NCI-H446 (cell line): Measurements from ENCODE around the gene SLC44A1.
A peak's percentile ranks its signal among the peaks of the same experiment; 100 is the strongest.

Source experiments
- DNase-seq, 2 experiments: peaks; one replicate each; lab custom pipeline; 2025; lab: John Stamatoyannopoulos, UW

Gene SLC44A1

DNA sequence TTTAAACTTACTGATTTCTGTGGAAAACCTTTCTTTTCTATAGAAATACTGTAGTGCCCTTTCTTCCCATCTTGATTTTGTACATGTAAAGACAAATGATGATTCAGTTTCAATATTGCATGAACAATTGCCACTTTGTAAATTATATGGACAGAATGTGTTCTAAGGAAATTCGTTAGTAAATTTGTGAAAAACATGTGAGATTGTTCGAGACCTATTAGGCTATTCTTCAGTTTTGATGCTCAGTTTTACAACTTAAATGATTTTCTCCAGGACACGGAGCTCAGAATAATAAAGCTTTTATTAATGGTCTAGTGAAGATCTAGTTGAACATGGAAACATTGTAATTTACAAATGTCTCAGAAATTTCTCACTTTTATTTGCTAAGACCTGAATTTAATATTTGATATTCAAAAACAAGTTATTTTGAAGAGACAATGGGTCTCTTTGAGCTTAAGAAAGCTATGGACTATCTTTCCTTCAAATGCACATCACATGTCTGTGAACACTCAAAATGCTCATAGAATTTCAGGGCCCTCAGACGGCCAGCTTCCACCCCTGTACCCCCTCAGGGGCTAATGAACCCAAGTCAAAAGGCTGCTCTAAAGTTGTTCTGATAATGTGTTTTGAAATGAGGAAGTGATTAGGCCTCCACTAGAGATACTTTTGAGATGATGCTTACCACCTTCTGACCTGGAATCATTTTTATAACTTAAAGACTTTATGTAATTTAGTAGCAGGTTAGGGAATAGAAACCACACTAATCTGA, 149.3 kb downstream of the SLC44A1 start:
- no peak for DNase-seq

DNA sequence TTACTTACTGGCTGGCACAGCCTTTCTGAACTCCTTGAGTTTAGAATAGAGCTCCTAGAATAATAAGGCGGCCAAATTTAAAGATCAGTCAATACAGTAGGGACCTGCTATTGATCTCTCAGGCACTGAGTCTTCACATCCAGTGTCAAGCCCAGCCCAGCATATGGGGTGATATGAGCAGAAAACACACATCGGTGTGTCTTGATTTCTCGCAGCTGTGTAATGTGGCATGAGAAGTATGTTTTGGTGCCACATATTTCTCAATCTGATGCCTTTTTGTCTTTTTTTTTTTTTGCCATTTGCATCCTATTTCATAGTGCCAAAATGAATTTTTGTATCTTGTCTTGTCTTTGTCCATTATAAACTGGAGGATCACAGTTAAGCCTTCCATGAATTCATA, 152.0 kb downstream of the SLC44A1 start:
- DNase-seq, result no peak

DNA sequence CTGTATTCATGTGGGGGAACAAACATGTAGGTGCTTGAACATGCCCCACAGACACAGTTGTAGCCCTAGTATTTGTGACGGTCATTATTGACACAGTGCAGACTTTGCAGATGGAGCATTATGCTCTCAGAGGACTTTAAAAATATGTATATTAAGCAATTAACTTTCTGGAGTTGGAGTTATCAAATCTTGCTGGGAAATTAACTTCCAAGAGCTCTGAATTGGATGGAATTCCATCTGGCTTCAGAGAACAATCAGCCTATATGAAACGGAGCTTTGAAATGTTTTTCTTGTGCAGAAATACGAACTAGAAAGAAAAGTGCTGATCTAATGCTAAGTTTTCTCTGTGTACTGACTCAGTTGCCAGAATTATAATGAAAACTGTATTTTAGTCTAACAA, 152.4 kb downstream of the SLC44A1 start:
- DNase-seq, result no peak

DNA sequence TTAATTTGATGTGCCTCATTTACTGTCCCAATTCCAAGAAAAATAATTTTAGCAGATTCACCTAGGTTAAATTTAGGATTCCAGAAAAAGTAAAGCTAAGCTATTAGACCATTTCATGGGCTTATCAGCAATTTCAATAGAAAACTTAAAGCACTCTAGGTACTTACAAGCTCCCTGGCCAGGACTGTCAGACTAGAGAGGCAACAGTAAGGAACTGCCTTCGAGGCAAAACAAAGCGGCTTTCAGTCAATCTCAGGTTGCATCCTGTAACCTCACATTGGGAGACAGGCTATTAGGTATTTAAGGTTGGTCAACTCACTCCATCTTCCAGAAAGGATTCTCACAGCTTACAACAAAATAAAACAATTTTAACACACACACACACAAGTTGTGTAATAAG, 154.7 kb downstream of the SLC44A1 start:
- DNase-seq, result no peak

DNA sequence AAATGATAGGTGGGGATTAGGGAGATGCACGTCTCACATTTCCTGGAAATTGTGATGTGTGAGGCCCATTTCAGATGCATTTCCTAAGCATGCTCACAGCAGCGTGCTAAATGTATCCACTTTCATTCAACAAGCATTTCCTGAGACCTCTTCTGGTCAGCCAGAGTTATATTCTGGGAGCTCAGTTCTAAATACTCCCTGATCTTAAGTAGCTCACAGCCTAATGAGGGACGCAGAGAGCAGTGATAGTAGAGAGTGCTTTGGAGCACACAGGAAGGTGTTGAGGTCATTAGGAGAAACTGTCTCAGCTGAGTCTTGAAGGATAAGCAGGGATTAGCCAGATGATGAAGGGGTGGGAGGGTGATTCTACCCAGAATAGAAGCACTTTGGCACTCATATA, 157.2 kb downstream of the SLC44A1 start:
- DNase-seq, result no peak

DNA sequence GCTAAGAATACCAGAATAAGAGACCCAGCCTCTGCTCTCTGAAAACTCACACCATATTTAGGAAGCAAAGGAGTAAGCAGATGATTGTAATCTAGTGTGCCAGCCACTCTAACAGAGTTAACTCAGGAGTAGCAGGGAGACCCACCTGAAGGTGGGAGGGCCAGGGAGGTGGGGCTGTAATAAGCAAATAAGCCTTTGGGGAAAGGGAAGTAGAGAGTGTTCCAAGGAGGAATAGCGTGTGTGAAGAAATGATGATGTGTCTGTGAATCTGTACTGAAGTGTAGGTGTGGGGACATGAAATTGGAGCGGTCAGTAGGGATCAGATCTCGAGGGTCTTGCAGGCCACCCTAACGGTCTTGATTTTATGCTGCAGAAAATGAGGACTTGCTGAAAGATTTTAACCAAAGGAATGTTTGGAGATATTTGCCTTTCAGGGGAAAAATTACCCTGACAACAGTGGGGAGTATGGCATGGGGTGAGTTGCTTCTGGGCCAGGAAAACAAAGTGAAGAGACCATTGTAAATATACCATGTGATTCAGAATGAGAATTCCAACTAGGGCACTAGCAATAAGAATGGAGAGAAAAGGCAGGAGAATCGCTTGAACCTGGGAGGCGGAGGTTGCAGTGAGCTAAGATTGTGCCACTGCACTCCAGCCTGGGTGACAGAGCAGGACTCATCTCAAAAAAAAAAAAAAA, 159.2 kb downstream of the SLC44A1 start:
- no peak for DNase-seq

DNA sequence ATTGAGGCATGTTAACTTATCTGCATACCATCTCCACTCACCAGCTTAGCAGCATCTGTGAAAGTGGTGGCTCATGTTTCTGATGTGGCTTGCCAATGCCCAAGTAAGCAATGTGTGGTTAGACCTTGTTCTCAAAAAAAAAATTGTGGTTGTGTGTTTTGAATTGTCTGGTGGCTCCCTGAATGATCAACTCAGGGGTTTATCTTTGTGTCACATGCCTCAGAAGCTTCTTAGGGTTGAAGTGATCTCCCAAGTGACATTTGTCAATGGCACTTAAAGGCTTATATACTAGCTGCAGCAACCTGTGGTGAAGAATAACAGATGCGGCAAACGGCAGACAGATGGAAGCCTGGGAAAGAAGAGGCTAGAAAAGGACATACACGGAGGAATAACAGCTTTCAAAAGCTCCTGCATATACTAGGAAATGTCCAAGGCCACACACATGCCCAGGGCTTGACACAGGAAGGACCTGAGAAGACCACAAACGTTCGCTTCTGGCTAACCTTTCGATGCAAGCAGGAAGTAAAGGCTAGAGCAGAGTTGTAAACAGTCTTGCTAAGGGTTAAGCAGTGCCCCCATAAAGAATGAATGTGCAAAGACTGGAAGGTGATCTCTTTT, 161.2 kb downstream of the SLC44A1 start:
- DNase-seq, result no peak

DNA sequence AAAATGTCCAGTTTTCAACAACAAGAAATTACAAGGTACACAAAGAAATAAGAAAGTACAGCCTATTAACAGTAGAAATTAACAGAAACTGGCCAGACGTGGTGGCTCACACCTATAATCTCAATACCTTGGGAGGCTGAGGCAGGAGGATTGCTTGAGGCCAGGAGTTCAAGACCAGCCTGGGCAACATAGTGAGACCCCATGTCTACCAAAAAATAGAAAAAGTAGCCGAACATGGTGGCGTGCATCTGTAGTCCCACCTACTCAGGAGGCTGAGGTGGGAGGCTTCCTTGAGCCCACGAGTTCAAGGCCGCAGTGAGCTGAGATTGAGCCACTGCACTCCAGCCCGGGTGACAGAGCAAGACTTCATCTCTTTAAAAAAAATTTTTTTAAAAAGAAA, 161.9 kb downstream of the SLC44A1 start:
- DNase-seq, result no peak

DNA sequence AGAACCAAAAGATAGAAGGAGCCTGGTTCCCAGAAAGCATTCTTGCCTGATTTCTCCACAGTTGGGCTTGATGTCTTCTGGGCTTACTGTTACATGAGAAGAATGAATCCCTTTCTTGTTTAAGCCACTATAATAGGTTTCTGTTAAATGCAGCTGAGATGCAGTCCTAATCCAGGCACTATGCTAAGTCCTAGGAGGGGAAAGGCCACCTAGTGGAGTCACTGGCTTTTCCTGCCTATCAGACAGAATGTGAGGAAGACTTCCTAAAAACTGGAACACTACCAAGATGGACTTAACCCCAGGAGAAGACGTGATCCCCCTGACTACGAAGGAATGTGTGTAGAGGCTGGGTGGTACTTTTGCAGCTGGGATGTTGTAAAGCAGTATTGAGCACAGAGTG, 169.1 kb downstream of the SLC44A1 start:
- no peak for DNase-seq

DNA sequence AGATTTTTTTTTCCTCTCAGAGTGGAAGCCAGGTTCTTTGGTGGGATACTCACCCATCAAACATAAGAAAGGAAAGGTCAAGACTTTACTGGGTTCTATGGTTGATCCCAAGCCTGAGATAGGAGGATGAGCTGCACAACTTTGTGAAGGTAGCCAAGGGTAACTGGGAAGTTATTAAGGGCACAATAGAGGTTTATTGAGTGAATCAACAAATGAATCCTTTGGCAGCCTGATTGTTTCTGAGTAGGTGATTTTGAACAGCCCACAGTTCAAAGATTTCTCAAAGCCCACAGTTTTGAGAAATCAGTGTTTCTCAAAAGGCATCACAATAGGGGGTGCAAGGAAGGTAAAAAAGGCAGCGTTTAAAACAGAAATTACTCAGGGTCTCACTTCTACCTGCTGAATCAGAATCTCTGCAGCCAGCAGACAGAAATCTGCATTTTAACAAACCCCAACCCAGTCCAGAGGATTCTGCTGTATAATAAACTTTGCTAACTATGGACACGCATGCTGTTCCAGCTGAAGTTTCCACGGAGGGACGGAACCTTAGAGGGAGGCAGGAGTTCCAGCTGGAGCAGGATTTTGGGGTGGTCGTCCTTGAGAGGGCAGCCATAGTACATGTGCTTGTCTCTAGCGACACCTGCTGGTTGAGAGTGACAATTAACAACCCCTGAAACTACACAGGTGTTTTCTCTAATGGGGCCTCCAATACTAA, 170.7 kb downstream of the SLC44A1 start:
- peak in 1 of 2 experiments; percentile 68 for DNase-seq

DNA sequence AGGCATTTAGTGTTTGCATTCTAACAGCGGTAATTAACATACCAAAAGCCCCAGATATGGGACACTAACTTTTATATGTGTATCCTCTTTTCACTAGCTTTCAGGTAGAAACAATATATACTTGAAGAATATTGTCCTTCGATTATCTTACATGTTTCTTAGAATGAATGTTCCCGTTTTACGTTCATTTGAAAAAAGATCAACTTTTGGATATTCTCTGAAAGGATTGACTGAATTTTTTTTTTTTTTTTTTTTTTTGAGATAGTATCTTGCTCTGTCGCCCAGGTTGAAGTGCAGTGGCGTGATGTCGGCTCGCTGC, 171.2 kb downstream of the SLC44A1 start:
- DNase-seq, result no peak

DNA sequence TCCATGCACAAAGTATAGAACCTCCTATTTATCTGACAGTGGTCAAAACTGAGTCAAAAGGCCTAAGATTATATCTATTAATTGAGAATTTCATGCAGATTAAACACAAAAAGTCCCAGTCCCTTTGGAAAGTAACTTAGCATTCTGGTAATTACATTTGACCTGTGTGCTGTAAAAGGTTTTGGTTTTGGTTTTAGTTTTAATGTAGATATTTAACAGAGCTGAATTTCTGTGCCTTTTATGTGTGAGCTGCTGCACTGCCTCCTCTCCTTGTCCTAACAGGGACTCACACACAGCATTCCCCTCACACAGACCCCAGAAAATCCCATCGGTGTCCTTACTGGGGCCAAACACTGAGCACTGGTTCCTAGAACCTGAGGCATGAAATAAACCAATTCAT, 172.4 kb downstream of the SLC44A1 start:
- DNase-seq, result no peak

DNA sequence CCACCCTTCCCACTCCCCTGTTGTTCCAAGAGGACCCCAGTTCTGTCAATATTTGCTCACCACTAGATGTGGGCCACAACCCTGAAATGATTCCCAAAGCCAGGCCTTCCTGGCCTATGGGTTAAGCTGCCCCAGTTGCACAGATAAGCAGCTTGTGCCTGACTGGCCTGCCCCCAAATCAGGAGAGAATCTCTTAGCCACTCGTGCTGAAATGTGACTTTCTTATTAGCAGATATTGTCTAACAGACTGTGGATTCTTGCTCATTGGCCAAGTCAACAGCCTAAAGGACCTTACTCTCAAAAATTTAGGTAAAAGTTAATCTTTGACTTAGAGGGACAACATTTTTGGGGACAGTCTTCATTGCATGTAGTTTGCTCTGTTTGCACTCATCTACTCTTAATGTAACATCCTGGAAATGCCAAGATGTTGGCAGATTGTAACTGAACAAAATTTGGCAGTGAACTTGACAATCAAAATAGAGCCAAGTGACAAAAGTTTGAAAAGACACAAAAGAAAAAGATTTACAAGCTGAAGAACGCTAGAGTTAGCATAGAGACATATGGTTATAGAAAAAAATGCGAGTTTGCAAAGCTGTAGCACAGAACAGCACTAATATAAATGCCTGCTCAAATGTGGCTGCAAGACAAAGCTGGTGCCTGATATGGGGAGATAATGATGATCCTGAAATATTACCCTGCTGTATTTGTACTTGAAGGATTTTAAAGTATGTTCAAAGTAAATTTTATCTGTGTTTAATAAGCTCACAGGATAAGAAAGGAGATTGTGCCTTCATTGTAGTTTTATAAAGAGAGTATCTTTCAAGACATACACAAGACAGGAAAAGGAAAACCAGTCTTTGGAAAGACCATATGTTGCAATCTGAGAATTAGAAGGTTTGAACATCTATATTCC, 174.4 kb downstream of the SLC44A1 start:
- peak in 1 of 2 experiments; percentile 51 for DNase-seq

DNA sequence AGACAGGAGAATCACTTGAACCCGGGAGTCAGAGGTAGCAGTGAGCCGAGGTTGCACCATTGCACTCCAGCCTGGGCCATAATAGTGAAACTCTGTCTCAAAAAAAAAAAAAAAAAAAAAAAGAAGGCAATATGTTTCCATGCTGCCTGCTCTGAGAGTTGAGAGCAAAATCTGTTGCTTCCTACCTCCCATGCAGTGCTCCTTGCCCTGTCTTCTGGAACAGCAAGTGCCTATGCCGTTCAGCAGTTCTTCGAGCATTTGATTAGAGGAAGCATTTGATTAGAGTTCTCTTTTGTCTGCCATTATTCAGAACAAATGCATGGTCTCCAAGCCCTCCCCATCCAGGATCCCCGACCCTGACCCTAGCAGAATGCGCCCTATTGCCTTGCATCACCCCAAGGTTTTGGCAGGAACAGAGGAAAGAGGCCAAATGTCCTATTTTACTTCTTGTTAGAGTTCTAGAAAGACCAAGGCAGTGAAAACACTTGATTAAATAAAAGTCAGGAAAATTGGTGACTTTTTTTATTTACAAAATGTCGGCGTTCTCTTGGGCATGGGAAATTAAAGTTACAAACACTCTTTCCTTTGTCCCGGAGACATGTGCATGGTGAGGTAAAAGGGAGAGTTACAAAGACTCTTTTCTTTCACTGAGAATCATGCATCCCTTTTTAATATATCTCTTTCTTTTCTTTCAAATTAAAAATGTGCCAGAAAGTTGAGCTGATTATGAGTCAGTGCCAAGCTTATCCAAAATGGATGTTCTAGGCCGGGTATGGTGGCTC, 175.6 kb downstream of the SLC44A1 start:
- DNase-seq, result no peak

DNA sequence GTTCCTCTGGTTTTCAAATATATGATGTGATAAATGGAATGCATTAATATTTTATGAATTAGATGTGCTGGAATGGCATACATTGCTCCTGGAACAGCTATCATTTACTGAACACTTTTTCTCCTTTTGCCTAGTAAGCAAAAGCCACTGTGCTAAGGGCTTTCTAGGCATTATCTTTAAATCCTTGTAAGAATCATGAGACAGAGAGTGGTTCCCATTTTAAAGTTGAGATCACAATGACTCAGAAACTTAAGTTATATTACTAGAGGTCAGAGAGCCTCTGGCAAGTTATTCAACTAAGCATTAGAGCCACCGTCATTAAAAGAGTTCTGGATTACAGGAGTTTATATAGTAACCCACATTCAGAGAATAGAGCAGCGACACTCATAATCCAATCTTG, 176.7 kb downstream of the SLC44A1 start:
- no peak for DNase-seq

DNA sequence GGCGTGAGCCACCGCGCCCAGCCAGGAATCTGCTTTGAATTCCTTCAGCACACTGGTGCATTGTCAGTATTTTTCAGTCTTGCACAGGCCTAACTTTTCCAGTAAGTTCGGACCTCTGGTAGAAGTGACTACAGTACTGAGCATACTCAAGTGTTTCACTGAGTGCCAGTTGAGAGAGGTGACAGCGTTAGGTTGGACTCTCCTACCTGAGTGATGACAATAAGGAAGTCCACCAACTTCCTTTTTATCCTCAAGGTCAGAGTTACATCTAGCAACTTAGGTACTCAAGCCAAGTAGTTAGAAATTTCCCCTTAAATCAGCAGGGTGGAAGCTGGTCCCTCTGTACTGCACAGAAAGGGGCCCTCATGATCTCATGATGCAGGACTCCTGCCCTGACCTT, 177.4 kb downstream of the SLC44A1 start:
- DNase-seq, result no peak

DNA sequence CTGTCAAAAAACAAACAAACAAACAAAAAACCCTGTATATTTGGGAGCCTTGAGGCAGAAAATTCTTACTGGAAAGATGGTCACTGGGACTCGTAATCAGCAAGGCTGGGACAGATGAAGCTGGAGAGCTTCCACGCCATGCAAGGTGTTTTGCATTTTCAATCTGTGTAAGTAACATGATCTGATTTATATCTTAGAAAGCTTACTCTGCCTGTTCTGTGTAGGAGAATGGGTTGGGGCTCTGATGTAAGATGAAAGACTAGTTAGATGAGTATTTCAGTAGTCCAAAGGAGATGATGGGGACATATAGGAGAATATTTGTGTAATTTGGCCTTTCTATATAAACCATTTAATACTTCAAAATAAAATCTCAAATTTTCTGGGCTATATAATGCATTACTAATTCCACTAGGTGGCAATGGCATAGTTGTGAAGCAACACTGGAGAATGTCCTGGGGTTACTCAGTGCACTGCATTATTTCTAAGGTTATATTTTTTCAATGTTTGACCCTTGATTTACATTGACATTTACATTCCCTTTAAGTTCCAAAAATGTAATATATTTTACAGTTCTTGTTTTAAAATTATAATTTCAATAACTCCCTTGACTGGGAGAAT, 181.5 kb downstream of the SLC44A1 start:
- peak in 1 of 2 experiments; percentile 13 for DNase-seq

DNA sequence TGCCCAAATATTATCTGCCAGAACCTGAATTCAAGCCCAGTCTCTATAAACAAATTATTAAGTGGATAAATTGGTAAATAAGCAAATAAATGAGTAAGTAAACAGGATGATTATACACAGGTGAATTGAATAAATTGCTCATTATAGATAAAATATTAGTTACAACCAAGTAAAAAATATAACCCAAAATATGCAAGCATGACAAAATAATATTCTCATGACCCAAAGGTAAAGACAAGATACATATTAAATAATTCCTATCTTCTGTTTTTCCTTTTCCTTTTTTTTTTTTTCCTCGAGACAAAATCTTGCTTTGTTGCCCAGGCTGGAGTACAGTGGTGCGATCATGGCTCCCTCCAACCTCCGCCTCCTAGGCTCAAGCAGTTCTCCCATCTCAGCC, 182.2 kb downstream of the SLC44A1 start:
- DNase-seq, result no peak

DNA sequence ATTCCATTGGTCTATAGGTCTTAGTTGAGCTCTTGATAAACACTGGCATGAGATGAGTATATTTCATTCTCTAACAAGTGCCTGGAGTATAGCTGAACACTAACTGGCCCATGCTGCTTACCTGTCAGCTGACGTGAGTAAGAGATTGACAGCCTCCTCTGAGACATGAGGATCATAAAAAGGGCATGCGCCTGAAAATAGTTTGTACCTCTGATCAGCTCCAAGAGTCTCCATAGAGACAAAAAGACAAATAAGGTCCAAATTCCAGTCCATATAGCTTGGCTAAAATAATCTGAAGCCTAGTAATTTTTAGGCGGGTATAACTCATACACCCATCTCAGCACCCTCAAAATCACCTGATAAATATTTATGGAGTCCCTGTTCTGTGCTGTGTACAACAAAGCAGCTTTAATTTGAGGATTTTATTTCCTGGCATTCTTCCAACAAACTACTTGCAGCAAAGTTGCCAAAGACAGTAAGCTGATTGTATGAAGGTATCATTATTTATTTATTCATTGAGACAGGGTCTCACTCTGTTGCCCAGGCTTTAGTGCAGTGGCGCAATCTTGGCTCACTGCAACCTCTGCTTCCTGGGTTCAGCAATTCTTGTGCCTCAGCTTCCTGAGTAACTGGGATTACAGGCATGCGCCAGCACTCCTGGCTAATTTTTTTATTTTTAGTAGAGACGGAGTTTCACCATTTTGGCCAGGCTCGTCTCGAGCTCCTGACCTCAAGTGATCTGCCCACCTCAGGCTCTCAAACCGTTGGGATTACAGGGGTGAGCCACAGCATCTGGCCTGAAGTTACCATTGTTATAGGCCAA, 187.2 kb downstream of the SLC44A1 start:
- peak in 1 of 2 experiments; percentile 4 for DNase-seq
